NCI-H2196 treated with DMSO at 0.1 percent for 48 hours (cell line): Measurements from ENCODE around the gene SLC25A5.
"Not testable (repeated sequence)": the region's sequence is repeated elsewhere in the genome, so short reads cannot be mapped to it uniquely, and the experiment has no call there.

Experiments
- DNase-seq: peaks from one replicate; lab custom pipeline; 2025; ENCODE audit not compliant: unreplicated experiment; lab: John Stamatoyannopoulos, UW

The SLC25A5 gene

DNA sequence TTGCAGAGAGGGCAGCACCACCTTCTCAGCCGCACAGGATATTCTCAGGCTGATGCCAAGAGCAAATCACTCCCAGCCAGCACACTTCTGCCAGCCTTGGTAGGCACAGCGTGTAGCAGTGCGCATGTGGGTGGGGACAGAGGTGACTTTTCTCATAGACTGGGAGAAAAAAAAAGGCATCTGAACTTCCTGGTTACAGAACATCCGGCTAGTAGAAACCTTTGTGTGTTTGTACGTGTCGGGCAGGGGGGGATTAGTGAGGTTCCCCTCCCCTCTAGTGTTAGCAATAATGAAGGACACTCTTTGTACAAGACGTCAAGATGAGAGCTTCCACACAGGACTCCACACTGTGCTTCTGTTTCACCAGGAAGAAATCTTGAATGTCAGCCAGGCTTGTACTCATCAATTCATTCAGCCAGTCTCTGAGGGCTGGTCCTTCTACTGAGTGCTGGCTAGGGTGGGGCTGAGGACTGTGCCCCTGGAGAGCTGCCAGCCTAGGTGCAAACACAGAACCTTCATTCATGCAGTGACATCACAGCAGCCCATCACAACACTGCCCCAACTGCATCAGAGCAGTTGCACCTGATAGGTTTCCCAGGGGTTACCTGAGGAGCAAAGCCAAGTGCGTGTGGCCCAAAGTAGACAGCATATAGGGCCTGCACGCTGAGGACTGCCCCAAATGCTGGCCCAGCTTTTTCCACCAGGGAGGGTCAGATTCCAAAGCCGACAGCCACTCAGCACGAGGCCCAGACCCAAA lies 34.7 kb downstream of the SLC25A5 start:
- peak; percentile 60 for DNase-seq

GRCh38 chrX:119503484-119503861 lies 35.2 kb downstream of the SLC25A5 start:
- DNase-seq: peak; percentile 10

- DNase-seq: not testable (repeated sequence)
Observed at GRCh38 chrX:119505145-119505544, 36.9 kb downstream of the SLC25A5 start.

DNA sequence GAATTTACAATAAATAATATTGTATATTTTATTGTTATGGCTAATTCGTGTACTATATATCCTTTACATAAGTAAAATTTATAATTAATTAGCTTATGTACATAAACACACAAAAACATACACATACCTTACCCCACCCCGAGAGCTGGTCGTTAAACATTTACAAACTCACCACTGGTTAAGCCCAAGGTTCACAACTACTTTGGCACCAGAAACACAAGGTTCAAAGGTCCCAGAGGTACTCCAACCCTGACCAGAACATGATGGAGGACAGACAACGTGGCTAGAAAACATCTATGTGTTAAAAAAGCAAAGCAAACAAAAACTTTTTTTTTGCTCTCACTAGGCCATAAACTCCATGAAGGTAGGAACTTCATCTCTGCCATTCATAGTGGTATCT lies 37.7 kb downstream of the SLC25A5 start:
- no peak for DNase-seq

GRCh38 chrX:119507206-119507605 lies 39.0 kb downstream of the SLC25A5 start:
- no peak for DNase-seq

DNA sequence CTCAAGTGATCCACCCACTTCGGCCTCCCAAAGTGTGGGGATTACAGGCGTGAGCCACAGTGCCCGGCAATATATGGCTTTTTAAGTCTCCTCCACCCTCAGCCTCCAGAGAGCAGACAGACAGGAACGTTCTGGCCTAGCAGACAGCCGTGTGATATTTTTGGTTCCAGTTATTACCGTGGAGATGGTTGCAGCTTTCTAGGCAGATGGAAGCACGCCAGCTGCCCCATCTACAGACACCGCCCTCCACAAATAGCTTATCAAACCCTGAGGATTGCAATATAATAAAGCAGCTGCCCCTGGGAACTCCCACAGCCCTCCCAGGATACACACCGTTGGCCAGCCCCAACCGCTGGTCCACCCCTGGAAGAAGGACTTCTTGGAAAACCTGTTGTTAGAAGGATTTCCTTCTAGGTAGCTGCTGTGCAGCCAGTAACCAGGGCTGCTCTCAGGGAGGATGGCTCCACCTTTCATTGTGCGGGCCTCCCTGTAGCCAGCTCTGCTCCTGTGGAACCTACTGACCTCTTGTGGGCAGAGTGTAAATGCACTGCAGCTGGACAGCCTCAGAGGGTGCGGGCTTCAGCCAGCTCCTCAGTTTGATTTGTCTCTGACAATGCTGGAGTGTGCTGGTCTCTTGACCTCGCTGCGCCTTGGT lies 44.0 kb downstream of the SLC25A5 start:
- DNase-seq: peak; percentile 55

DNA sequence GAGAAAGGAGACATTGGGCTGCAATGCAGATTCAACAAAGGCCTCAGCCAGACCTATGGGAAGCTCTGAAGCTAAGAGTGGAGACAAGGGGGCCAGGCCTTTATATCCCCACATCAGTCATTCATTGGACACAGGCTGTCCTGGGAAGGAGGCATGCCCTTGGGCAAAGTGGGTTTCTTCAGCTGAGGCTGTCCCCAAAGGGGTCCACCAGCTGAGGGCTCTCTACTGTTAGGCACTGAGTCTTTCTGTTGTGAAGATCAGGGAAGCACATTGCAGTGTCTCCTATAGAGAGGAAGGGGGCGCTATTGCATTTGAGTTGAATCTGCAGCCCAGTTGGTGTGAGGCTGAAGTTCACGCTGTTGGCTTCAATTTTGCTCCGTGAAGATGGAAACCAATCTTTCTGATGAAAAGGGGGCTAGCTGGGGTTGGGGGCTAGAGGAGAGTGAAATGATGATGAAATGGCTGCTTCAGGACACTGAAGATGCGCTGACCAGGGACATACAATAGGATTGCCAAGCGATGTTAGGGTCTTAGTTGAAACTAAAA lies 48.0 kb downstream of the SLC25A5 start:
- peak; percentile 49 for DNase-seq

GRCh38 chrX:119518371-119518770 lies 50.1 kb downstream of the SLC25A5 start:
- DNase-seq: no peak
